Activated CD8-positive, alpha-beta T cell treated with anti-CD3 and anti-CD28 coated beads, Interleukin-2, amount 10 ng/mL, durations not matched to agents 7 days and 5 days (primary cell): Measurements from ENCODE around the gene GZMM. TPM values are rescaled to one million over a fixed set of nuclear protein-coding genes. Genes with fewer than 3 reads are reported as not detected.
A peak's percentile ranks its signal among the peaks of the same experiment; 100 is the strongest.

Experiments
- ATAC-seq: fragments of 150-1000 bp; cut with Tn5 transposase; one replicate; pipeline ENCODE4 v1.10.0; 2021; ENCODE audit warnings: moderate library complexity
- CTCF ChIA-PET: fragments of 350-600 bp; sonication (Branson Sonifier 250); formaldehyde crosslinking; loops from one replicate; lab custom pipeline; 2021; ENCODE audit warnings: antibody characterized with exemption; lab: Charles Lee
- POLR2A ChIA-PET: fragments of 350-600 bp; sonication (Branson Sonifier 250); formaldehyde crosslinking; loops from one replicate; lab custom pipeline; 2021; ENCODE audit warnings: antibody characterized with exemption; lab: Charles Lee
- DNase-seq: peaks from one replicate; pipeline ENCODE4 v3.0.0-alpha.2; 2020
- H3K27ac Mint-ChIP-seq: one replicate; pipeline ENCODE4 v1.8.0; 2021; ENCODE audit warnings: mild to moderate bottlenecking, mixed read lengths
- H3K27me3 Mint-ChIP-seq: one replicate; pipeline ENCODE4 v1.8.0; 2021; ENCODE audit warnings: low read depth, mixed read lengths
- H3K36me3 Mint-ChIP-seq: one replicate; pipeline ENCODE4 v1.8.0; 2021; ENCODE audit warnings: low read depth, mixed read lengths
- H3K4me1 Mint-ChIP-seq: one replicate; pipeline ENCODE4 v1.8.0; 2021; ENCODE audit warnings: low read depth, mixed read lengths
- H3K4me3 Mint-ChIP-seq: one replicate; pipeline ENCODE4 v1.8.0; 2021; ENCODE audit warnings: mild to moderate bottlenecking, mixed read lengths
- H3K9me3 Mint-ChIP-seq: one replicate; pipeline ENCODE4 v1.8.0; 2022; ENCODE audit warnings: mixed read lengths; ENCODE audit not compliant: insufficient read depth
- total RNA-seq, 2 experiments: library from RNA; stranded (reverse); gene quantifications; one replicate each; pipeline ENCODE4 v1.2.3, GENCODE V29; 2021

The GZMM gene
- total RNA-seq, 2 experiments from 2014 or later = 86.9 to 87.3 TPM

DNA sequence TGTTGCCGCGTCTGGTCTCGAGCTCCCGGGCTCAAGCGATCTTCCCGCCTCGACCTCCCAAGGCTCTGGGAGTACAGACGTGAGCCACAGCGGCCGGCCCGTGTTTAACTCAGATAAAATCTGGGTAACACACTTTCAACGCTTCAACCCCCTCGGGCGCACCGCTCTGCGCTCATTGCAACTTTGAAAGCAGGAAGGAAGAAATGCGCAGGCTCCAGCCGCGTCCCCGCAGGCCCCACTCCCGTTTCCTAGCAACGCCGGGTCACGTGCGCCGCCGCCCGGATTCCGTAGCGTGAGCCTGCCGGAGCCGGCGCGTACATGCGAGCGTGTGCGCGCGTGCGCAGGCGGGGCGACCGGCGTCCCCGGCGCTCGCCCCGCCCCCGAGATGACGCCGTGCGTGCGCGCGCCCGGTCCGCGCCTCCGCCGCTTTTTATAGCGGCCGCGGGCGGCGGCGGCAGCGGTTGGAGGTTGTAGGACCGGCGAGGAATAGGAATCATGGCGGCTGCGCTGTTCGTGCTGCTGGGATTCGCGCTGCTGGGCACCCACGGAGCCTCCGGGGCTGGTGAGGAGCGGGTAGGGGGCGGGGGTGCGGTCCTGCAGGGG lies 28.4 kb downstream of the GZMM start, which contains the start of gene BSG:
Gene BSG, plus strand, starts transcription at position 457 of the 603 bp plus-strand sequence. Its CDS starts 39 bp downstream, at position 496.
- H3K27me3 Mint-ChIP-seq = no peaks in the 10 kb centered on the region
- POLR2A ChIA-PET = interaction anchor here (0.7 to 2.1 kb wide), 4 partner anchors 40 to 106 kb away, joined by 3 to 14 read pairs (median 6); partner anchors contain the start of genes CDC34 and TPGS1
- peak within 1 kb of the TSS; percentile 97 for H3K27ac Mint-ChIP-seq
- H3K4me1 Mint-ChIP-seq = peaks cover 42% of the 10 kb centered on the region
- peaks cover 3% of the 10 kb centered on the region for H3K36me3 Mint-ChIP-seq
- CTCF ChIA-PET = interaction anchor here (1.9 kb wide), 1 partner anchor 61 kb away, joined by 4 read pairs; no protein-coding TSS in a partner anchor
- peak within 1 kb of the TSS; percentile 88 for H3K4me3 Mint-ChIP-seq
- no peaks in the 10 kb centered on the region for H3K9me3 Mint-ChIP-seq
- ATAC-seq (peak; percentile 80), DNase-seq (peak; percentile 99)

DNA sequence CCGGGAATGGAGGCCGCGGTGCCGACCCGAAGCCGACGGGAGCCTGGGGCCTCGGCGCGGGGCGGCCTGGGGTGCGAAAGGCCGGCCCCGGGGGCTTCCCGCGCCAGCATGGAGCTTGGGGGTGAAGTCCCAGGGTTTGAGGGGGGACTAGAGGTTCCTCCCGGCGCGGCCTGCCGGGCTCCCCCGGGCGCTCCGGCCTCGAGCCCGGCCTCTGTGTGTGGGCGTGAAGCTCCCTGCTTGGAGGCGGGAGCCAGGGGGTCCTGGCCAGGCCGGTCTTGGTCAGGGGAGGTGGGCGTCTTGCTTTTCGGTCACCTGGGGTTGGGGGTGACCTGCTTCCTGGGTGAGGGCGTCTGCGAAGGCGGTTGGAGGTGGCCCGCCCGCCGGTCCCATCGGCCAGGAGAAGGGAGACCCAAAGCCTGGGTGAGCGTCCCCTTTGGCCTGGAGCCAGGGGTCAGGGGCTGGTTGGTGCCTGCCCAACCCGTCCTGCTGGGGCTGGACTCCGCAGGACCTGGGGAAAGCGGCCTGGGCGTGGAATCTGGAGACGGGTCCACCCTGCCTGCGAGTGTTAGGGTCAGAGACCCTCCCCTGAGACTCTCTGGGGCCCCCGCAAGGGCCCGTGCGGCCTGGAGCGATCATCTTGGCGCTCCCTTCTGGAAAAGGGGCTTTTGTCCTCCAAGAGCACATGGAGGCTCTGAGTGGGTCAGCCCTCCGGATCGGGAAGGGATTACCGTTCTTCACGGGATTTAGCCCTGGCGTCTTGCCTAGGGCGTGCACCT lies 29.1 kb downstream of the GZMM start:
- ATAC-seq (peak; percentile 12), DNase-seq (peak; percentile 37)
- Mint-ChIP-seq H3K4me1 (peaks cover 45% of the 10 kb centered on the region), H3K36me3 (peaks cover 3% of the 10 kb centered on the region), H3K27ac (peak overlapping the region; percentile 86), H3K9me3 (no peaks in the 10 kb centered on the region), H3K27me3 (no peaks in the 10 kb centered on the region), H3K4me3 (peak overlapping the region; percentile 88)
- ChIA-PET POLR2A (interaction anchor here (0.6 to 2.1 kb wide), 3 partner anchors 41 to 371 kb away, joined by 3 to 14 read pairs (median 9); partner anchors contain the start of gene CDC34), CTCF (interaction anchor here (1.9 kb wide), 1 partner anchor 62 kb away, joined by 4 read pairs; no protein-coding TSS in a partner anchor)

DNA sequence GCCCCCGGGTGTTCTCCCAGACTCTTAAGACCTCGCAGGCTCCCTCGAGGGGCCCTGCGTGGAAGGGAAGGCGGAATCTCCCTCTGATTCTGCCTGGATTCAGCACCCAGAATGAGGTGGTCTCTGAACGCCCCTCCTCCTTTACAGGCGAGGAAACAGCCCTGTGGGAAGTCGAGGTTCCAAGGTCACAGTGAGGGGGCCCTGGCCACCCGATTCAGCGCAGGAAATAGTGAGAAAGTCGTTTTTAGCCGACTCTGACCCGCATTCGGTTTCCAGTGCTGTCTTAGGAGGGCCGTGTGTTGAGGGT lies 29.6 kb downstream of the GZMM start:
- H3K9me3 Mint-ChIP-seq = no peaks in the 10 kb centered on the region
- CTCF ChIA-PET = interaction anchor here (1.9 kb wide), 1 partner anchor 11 kb away, joined by 12 read pairs; no protein-coding TSS in a partner anchor
- POLR2A ChIA-PET = no interaction called here

DNA sequence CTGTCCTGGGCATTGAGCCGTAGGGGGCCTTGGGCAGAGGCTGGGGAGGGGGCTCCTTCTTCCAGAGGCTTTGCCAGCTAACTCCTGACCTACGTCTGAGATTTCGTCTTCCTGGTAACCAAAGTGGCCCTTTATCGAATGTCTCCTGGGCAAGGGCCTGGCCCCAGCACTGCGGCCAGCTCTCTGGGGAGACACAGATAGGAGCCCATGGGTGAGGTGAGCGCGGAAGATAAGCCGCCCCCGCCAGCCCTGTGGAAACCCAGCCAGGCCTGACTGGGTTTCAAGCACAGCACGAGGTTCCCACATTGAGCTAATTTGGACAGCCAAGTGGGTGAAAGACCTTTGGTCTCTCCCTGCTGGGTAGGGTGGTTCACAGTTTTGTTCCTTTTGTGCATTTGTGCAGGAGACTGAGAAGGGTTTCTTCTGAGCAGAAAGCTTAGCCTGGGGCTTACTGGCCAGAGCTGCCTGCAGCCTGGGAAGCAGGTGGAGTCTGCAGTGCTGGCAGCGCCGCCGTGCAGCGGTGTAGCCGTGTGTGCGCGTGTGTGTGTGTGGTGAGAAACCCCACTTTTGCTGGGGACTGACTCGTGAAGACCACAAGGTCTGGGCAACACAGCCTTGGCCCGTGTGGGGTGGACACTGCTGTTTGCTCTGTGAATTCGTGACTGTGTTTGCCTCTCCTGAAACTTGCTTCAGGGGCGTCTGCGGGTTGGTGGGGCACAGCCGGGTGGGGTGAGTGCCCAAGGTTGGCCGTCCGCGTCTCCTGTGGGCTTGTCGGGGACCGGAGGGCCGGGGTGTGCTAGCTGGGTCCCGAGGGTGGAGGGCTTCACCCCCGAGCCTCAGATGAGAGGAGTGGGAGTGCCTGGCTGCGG lies 31.0 kb downstream of the GZMM start:
- no peaks in the 10 kb centered on the region for H3K27me3 Mint-ChIP-seq
- peak overlapping the region; percentile 50 for H3K4me3 Mint-ChIP-seq
- H3K9me3 Mint-ChIP-seq = no peaks in the 10 kb centered on the region
- CTCF ChIA-PET = interaction anchor here (1.0 to 1.9 kb wide), 2 partner anchors 10 to 195 kb away, joined by 3 to 12 read pairs; no protein-coding TSS in a partner anchor
- H3K4me1 Mint-ChIP-seq = peaks cover 44% of the 10 kb centered on the region
- DNase-seq (no peak), ATAC-seq (no peak)
- peak overlapping the region; percentile 10 for H3K27ac Mint-ChIP-seq
- H3K36me3 Mint-ChIP-seq = peaks cover 2% of the 10 kb centered on the region
- POLR2A ChIA-PET = interaction anchor here (0.9 kb wide), 1 partner anchor 33 kb away, joined by 4 read pairs; no protein-coding TSS in a partner anchor

More for the DNA sequence above, 29.6 kb downstream of the GZMM start:
- H3K27ac Mint-ChIP-seq = peak overlapping the region; percentile 74
- ATAC-seq (no peak), DNase-seq (no peak)
- peaks cover 46% of the 10 kb centered on the region for H3K4me1 Mint-ChIP-seq
- peaks cover 3% of the 10 kb centered on the region for H3K36me3 Mint-ChIP-seq
- H3K4me3 Mint-ChIP-seq = peak overlapping the region; percentile 88
- no peaks in the 10 kb centered on the region for H3K27me3 Mint-ChIP-seq

DNA sequence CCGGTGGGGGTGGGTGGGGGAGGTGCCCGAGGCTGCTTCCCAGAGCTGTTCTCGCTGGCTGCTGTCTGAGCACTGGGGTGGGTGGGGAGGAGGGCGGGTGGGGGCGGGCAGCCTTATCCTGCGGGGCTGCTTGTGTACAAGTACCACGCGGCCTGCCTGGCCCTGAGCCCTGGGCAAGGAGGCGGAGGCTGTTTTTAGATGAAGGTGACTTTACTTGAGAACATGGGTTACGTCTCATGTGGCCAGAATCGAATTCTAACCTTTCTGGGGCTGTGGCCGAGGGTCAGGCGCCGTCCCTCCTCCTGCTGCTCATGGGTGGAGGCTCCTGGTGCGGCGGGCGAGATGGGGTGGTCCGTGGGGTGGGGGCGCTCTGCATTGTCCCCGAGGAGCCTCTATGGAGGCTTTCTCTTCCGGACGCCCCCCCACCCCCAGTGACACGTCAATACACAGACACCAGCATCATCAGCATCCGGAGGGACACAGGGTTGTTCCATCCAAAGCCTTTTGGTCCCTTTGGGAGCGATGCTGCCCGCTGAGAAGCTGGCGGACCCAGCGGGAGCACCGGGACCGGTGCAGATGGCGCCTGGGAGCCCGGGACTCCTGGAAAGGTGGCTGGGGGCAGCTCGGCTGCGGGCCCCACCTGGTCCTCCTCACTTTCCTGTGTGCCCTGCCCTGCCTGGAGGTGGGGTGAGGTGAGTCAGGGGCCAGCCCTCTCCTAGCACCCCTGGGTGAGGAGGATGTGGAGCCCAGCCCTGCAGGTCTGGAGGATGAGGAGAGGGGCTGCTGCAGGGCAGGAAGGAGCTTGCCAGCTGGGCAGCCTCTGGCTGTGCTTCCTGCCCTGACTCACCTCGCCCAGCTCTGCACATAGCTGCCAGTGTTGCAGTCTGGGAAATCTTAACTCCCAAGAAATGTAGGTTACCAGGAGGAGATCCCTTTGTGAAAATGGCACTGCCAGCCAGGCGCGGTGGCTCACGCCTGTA lies 32.0 kb downstream of the GZMM start:
- Mint-ChIP-seq H3K36me3 (peaks cover 1% of the 10 kb centered on the region), H3K27me3 (no peaks in the 10 kb centered on the region), H3K4me1 (peaks cover 43% of the 10 kb centered on the region), H3K9me3 (no peaks in the 10 kb centered on the region), H3K27ac (no peak overlapping the region), H3K4me3 (no peak overlapping the region)
- ATAC-seq = no peak
- ChIA-PET CTCF (interaction anchor here (1.0 to 1.9 kb wide), 2 partner anchors 9 to 194 kb away, joined by 3 to 12 read pairs; no protein-coding TSS in a partner anchor), POLR2A (interaction anchor here (0.8 kb wide), 1 partner anchor 88 kb away, joined by 3 read pairs; no protein-coding TSS in a partner anchor)
- DNase-seq = no peak

DNA sequence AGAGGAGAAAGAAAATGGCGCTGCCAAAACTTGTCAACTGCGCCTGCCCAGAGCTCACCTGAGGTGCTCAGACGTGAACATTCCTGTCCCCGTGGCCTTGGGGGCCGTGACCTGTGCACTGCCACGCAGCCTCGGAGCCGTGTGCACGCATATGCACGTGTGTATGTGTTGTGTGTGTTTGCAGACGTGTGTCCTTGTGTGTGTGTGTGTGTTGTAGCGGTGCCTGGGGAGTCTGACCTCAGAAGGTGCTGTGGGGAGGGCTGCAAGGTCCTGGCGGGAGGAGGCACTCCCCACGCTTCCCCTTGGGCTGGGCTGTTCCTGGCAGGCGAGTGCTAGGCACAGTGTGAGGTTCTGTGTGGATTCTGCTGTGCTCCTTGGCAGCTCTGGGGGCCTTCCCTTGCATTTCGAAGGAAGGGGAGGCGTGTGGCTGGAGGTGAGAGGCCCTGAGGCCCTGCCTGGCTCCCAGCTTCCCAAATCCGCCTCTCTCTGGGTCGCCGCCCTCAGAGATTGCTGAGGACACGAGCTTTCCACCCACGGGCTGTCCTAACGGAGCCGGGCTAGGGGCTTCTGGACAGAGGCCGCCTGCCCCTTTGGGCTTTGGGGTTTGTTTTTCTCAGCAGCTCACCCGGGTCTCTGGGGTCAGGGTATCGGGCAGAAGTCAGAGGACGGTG lies 33.0 kb downstream of the GZMM start:
- H3K36me3 Mint-ChIP-seq = peaks cover 1% of the 10 kb centered on the region
- no peak overlapping the region for H3K4me3 Mint-ChIP-seq
- POLR2A ChIA-PET = interaction anchor here (0.8 kb wide), 1 partner anchor 89 kb away, joined by 3 read pairs; no protein-coding TSS in a partner anchor
- H3K9me3 Mint-ChIP-seq = no peaks in the 10 kb centered on the region
- H3K27me3 Mint-ChIP-seq = no peaks in the 10 kb centered on the region
- DNase-seq (no peak), ATAC-seq (no peak)
- peaks cover 34% of the 10 kb centered on the region for H3K4me1 Mint-ChIP-seq
- H3K27ac Mint-ChIP-seq = peak overlapping the region; percentile 46
- CTCF ChIA-PET = no interaction called here

DNA sequence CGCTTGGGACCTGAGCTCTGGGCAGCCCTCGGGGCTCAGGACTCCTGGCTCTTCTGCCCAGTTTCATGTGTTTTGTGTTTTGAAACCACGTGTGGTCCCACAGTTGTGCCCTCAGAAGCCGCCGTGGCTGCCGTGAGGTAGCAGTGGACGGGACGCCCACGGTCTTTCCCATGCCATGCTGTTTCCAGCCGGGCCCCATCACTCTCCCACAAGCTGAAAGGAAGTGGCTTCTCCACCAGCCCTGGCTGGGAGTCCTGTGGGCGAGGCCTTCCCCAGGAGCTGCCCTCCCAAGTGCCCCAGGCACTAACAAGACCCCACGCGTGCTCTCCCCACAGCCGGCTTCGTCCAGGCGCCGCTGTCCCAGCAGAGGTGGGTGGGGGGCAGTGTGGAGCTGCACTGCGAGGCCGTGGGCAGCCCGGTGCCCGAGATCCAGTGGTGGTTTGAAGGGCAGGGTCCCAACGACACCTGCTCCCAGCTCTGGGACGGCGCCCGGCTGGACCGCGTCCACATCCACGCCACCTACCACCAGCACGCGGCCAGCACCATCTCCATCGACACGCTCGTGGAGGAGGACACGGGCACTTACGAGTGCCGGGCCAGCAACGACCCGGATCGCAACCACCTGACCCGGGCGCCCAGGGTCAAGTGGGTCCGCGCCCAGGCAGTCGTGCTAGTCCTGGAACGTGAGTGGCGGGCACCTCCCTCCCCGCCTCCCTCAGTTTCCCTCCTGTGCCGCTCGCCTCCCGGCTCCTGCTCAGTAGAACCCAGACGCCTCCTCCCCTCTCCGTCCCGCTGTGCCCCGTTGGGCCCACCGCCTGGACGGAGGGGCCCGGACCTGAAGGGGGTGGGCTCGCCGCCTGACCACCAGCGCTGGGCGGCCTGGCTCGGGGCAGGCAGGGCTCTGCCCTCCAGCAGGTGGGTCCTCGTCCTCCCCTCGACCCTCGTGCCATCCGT lies 33.9 kb downstream of the GZMM start:
- POLR2A ChIA-PET = no interaction called here
- H3K4me3 Mint-ChIP-seq = no peak overlapping the region
- ATAC-seq = no peak
- H3K27ac Mint-ChIP-seq = no peak overlapping the region
- H3K9me3 Mint-ChIP-seq = no peaks in the 10 kb centered on the region
- DNase-seq = no peak
- peaks cover 32% of the 10 kb centered on the region for H3K4me1 Mint-ChIP-seq
- peaks cover 3% of the 10 kb centered on the region for H3K36me3 Mint-ChIP-seq
- CTCF ChIA-PET = no interaction called here
- no peaks in the 10 kb centered on the region for H3K27me3 Mint-ChIP-seq

DNA sequence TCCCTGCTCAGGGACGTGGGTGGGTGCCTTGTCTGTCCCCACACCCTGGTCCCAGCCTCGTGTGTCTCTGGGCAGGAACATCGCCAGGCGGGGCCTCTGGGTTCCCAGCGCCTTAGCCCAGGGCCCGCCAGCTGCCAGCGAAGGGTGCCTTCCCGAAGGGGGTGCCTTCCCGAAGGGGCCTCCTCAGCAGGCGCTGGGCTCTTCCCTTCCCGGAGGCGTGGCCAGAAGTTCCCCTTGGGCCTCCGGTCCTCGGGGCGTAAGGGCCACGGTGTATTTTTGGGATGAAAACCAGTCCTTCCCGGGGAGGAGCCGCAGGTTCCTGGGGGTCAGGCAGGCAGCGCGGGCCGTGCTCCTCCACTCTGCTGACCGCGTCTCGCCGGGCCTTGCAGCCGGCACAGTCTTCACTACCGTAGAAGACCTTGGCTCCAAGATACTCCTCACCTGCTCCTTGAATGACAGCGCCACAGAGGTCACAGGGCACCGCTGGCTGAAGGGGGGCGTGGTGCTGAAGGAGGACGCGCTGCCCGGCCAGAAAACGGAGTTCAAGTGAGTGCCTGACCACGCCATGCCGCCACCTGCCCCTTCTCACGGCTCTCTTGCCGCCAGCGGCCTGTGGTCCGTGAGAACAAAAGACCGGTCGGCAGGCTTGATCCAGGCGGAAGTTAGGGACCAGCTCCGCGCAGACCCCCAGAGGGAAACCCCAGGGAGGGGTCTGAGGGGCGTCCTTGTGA lies 35.4 kb downstream of the GZMM start:
- H3K27ac Mint-ChIP-seq = no peak overlapping the region
- H3K9me3 Mint-ChIP-seq = no peaks in the 10 kb centered on the region
- POLR2A ChIA-PET = no interaction called here
- H3K27me3 Mint-ChIP-seq = no peaks in the 10 kb centered on the region
- no peak for ATAC-seq
- H3K36me3 Mint-ChIP-seq = peaks cover 9% of the 10 kb centered on the region
- DNase-seq = no peak
- no peak overlapping the region for H3K4me3 Mint-ChIP-seq
- CTCF ChIA-PET = no interaction called here
- H3K4me1 Mint-ChIP-seq = peaks cover 30% of the 10 kb centered on the region

DNA sequence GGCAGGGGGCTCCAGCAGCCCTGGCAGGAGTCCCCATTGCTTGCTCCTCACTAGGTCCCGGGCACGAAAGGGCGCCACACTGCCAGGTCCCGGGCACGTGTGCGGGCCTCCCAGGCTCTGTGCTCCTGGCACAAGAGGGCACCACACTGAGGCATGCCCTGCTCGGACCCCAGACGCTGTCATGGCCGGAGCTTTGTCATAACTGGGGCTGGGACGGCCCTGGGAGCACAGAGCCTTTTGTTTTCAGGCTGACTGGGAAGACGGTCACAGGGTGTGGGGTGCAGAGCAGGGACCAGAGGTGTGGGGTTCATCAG lies 35.9 kb downstream of the GZMM start:
- Mint-ChIP-seq H3K27me3 (no peaks in the 10 kb centered on the region), H3K4me3 (no peak overlapping the region), H3K27ac (no peak overlapping the region), H3K9me3 (no peaks in the 10 kb centered on the region), H3K36me3 (peaks cover 9% of the 10 kb centered on the region), H3K4me1 (peaks cover 25% of the 10 kb centered on the region)
- ATAC-seq (no peak), DNase-seq (no peak)
- CTCF ChIA-PET = no interaction called here
- POLR2A ChIA-PET = no interaction called here
